Epithelial cell of proximal tubule (primary cell): ENCODE measurements around the gene ENO4. TPM values are rescaled to one million over a fixed set of nuclear protein-coding genes. Genes with fewer than 3 reads are reported as not detected.
A peak's percentile ranks its signal among the peaks of the same experiment; 100 is the strongest.

Experiments
- DNase-seq: peaks from one replicate; pipeline ENCODE4 v3.0.0-alpha.2; 2011; ENCODE audit warnings: low read depth
- H3K4me3 ChIP-seq: 2 replicates; pipeline ENCODE4 v1.5.1; 2011; ENCODE audit warnings: low read depth, mild to moderate bottlenecking, low read length
- CTCF ChIP-seq: conservative IDR thresholded peaks from 2 replicates; pipeline ENCODE4 v1.5.1; 2012; ENCODE audit warnings: low read depth, mild to moderate bottlenecking, low read length
- total RNA-seq: library from RNA; depleted of rRNA; stranded (reverse); fragments of >200 nt; gene quantifications from 2 replicates; pipeline ENCODE4 v1.2.3, GENCODE V29; 2015

ENO4 gene
- total RNA-seq, 1 donor from 2014 or later: not detected

DNA sequence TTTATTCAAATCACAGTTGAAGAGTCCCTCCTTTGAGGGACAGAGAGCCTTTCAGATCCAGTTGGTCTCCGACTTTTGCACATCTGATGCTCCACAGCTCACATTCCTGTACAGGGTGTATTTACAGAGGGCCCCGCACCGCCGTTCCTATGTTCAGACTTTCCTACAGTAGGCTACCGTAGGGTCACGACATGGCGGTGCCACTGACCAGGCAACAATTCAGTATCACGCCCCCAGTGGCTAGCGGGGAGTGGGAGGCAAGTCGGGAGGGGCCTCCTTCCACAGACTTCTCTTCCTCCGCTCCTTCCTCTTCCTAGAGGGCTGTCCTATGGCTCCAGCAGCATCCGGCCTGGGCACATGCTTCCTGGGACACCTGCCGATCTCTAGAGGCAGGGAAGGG is 40.6 kb upstream of the ENO4 start:
- DNase-seq: no peak
- H3K4me3 ChIP-seq: no peak overlapping the region
- no peak for TF ChIP-seq CTCF

GRCh38 chr10:116809483-116810119 is 39.7 kb upstream of the ENO4 start:
- no peak overlapping the region for H3K4me3 ChIP-seq
- DNase-seq: no peak
- TF ChIP-seq CTCF: peak; percentile 54

DNA sequence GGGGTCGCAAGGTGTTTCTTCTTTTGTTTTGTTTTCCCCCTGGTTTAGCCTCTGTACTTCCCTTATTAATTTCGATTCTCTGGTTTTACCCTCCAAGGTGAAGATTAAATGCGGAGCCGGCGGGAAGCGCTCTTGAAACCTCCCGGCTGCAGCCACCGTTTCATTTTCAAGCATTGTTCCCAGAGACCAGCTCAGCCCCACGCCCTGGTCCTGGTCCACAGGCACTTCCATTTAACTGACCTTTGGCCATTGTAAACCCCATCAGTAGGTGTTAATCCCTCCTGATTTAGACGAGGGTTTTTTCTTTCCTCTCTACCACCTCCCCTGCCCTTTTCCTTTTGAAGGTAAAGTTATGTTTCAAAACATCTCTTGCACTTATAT is 39.2 kb upstream of the ENO4 start:
- no peak overlapping the region for H3K4me3 ChIP-seq
- no peak for TF ChIP-seq CTCF
- DNase-seq: no peak

- DNase-seq: no peak
- no peak for TF ChIP-seq CTCF
- no peak overlapping the region for H3K4me3 ChIP-seq
These were observed 38.4 kb upstream of the ENO4 start for GRCh38 chr10:116810895-116811294.

DNA sequence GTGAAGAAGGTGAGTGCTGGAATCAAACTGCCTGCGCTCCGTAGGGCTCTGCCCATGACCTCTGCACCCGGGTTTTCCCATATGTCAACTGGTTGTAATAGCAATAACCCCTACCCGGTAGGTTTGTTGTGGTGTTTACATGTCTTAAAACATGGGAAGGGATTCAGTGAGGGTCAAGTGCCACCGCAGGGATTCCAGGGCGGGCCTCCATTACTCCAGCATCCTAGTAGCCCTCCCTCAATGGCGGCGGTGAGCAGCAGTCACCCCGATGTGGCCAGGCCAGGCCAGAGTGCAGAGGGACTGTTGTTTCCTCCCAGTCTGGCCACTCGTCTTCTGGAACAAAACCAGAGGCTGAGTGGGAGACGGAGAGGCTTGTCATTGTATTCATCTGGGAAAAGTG is 37.6 kb upstream of the ENO4 start:
- H3K4me3 ChIP-seq: no peak overlapping the region
- TF ChIP-seq CTCF: no peak
- DNase-seq: no peak

- TF ChIP-seq CTCF: no peak
- DNase-seq: no peak
- H3K4me3 ChIP-seq: no peak overlapping the region
These were observed 33.5 kb upstream of the ENO4 start for GRCh38 chr10:116815641-116816415.

GRCh38 chr10:116817178-116817577 is 32.1 kb upstream of the ENO4 start:
- TF ChIP-seq CTCF: no peak
- no peak for DNase-seq
- H3K4me3 ChIP-seq: no peak overlapping the region
